Liver (tissue), 9 donors: Measurements from ENCODE around the gene RERE. TPM values are rescaled to one million over a fixed set of nuclear protein-coding genes. Genes with fewer than 3 reads are reported as not detected.

Experiments used
- DNase-seq: peaks from one replicate; pipeline ENCODE4 v3.0.0-alpha.2; 2017; ENCODE audit warnings: low spot score
- H3K27ac ChIP-seq, 2 donors: one replicate each; pipeline ENCODE4 v1.7.0; 2013; ENCODE audit warnings: inconsistent platforms in 2 of 2, low read length in 2 of 2, control low read depth in 1 of 2, low read depth in 1 of 2, mild to moderate bottlenecking in 1 of 2
- H3K27me3 ChIP-seq, 4 donors: one replicate each; pipeline versions ENCODE4 v1.6.1 to v1.7.0; 2013; ENCODE audit warnings: low read length in 3 of 4, inconsistent platforms in 1 of 4, mild to moderate bottlenecking in 1 of 4, moderate library complexity in 1 of 4; ENCODE audit not compliant: control insufficient read depth in 4 of 4, insufficient read depth in 4 of 4
- H3K36me3 ChIP-seq, 4 donors: one replicate each; pipeline versions ENCODE4 v1.6.1 to v1.7.0; 2013; ENCODE audit warnings: low read length in 3 of 4, mild to moderate bottlenecking in 3 of 4, low read depth in 1 of 4, moderate library complexity in 1 of 4; ENCODE audit not compliant: control insufficient read depth in 4 of 4, insufficient read depth in 3 of 4
- H3K4me1 ChIP-seq, 4 donors: one replicate each; pipeline versions ENCODE4 v1.6.1 to v1.7.0; 2013; ENCODE audit warnings: low read length in 3 of 4, mild to moderate bottlenecking in 3 of 4, moderate library complexity in 1 of 4; ENCODE audit not compliant: control insufficient read depth in 4 of 4, insufficient read depth in 4 of 4
- H3K4me3 ChIP-seq, 3 donors: one replicate each; pipeline versions ENCODE4 v1.6.1 to v1.7.0; 2013; ENCODE audit warnings: low read length in 3 of 3, control low read depth in 1 of 3, low read depth in 1 of 3, mild to moderate bottlenecking in 1 of 3
- H3K9ac ChIP-seq, 2 donors: one replicate each; pipeline ENCODE4 v1.7.0; 2013; ENCODE audit warnings: low read length in 2 of 2, mild to moderate bottlenecking in 2 of 2, moderate library complexity in 2 of 2, control low read depth in 1 of 2, low read depth in 1 of 2
- H3K9me3 ChIP-seq, 4 donors: one replicate each; pipeline versions ENCODE4 v1.6.1 to v1.7.0; 2013; ENCODE audit warnings: low read length in 3 of 4; ENCODE audit not compliant: control insufficient read depth in 4 of 4
- EGR1 ChIP-seq, 2 donors: IDR thresholded peaks; 2 replicates each; pipeline ENCODE4 v1.6.1; 2016 to 2018; ENCODE audit warnings: antibody characterized with exemption in 2 of 2, low read depth in 2 of 2
- FOXA1 ChIP-seq: IDR thresholded peaks from 2 replicates; pipeline ENCODE4 v1.6.1; 2016; ENCODE audit warnings: antibody characterized with exemption
- FOXA2 ChIP-seq: IDR thresholded peaks from 2 replicates; pipeline ENCODE4 v1.6.1; 2016; ENCODE audit warnings: antibody characterized with exemption
- GABPA ChIP-seq, 2 donors: IDR thresholded peaks in 1 of 2; conservative IDR thresholded peaks in 1 of 2; 2 replicates each; pipeline ENCODE4 v1.6.1; 2016; ENCODE audit warnings: antibody characterized with exemption in 2 of 2, mild to moderate bottlenecking in 1 of 2, moderate library complexity in 1 of 2
- HNF4A ChIP-seq, 2 donors: conservative IDR thresholded peaks; 2 replicates each; pipeline ENCODE4 v1.6.1; 2016; ENCODE audit warnings: antibody characterized with exemption in 2 of 2, mild to moderate bottlenecking in 2 of 2
- HNF4G ChIP-seq: IDR thresholded peaks from 2 replicates; pipeline ENCODE4 v1.6.1; 2016; ENCODE audit warnings: antibody characterized with exemption
- JUND ChIP-seq, 2 donors: IDR thresholded peaks; 2 replicates each; pipeline ENCODE4 v1.6.1; 2016; ENCODE audit warnings: antibody characterized with exemption in 2 of 2
- NR2F2 ChIP-seq: IDR thresholded peaks from 2 replicates; pipeline ENCODE4 v1.6.1; 2016; ENCODE audit warnings: antibody characterized with exemption
- RAD21 ChIP-seq, 2 donors: IDR thresholded peaks; 2 replicates each; pipeline ENCODE4 v1.6.1; 2016; ENCODE audit warnings: antibody characterized with exemption in 2 of 2, mild to moderate bottlenecking in 2 of 2
- REST ChIP-seq: IDR thresholded peaks from 2 replicates; pipeline ENCODE4 v1.6.1; 2016; ENCODE audit warnings: antibody characterized with exemption, mild to moderate bottlenecking
- RXRA ChIP-seq, 2 donors: IDR thresholded peaks; 2 replicates each; pipeline ENCODE4 v1.6.1; 2017 to 2018; ENCODE audit warnings: antibody characterized with exemption in 2 of 2, mild to moderate bottlenecking in 1 of 2
- SP1 ChIP-seq: IDR thresholded peaks from 2 replicates; pipeline ENCODE4 v1.6.1; 2018; ENCODE audit warnings: antibody characterized with exemption, mild to moderate bottlenecking
- TAF1 ChIP-seq: conservative IDR thresholded peaks from 2 replicates; pipeline ENCODE4 v1.6.1; 2016; ENCODE audit warnings: antibody characterized with exemption, mild to moderate bottlenecking
- YY1 ChIP-seq: IDR thresholded peaks from 2 replicates; pipeline ENCODE4 v1.6.1; 2016; ENCODE audit warnings: antibody characterized with exemption, mild to moderate bottlenecking
- ZBTB33 ChIP-seq: IDR thresholded peaks from 2 replicates; pipeline ENCODE4 v1.6.1; 2016; ENCODE audit warnings: antibody characterized with exemption
- WGBS: extraction: QIAGEN DNeasy Blood & Tissue Kit; methylation state at CpG from one replicate; pipeline ENCODE4 v1.1.7; 2013; 5-methylcytosine and 5-hydroxymethylcytosine counted together
- polyA plus RNA-seq, 2 donors: library from polyadenylated mRNA; stranded (reverse) in 1 of 2; unstranded in 1 of 2; fragments of 200-250 nt in 1 of 2; fragments of >200 nt in 1 of 2; fragmentation: Nextera tagmentation in 1 of 2; extraction: Ambion mirVana in 1 of 2; gene quantifications; one replicate each; pipeline versions ENCODE4 v1.2.1 to v1.2.3, GENCODE V29; 2013 to 2015
- total RNA-seq, 2 donors: library from RNA; depleted of rRNA; stranded (reverse); fragments of >200 nt; gene quantifications; one replicate each; pipeline ENCODE4 v1.2.3, GENCODE V29; 2014
- TF ChIP-seq, protein P1 (sequence below): IDR thresholded peaks from 2 replicates; pipeline ENCODE4 v1.6.1; 2016; ENCODE audit warnings: antibody characterized with exemption
- TF ChIP-seq, protein P2 (sequence below): fragments of 150-350 bp; IDR thresholded peaks from 2 replicates; pipeline ENCODE4 v1.5.1; 2017; ENCODE audit warnings: improper control_type of control experiment, low read depth, low read length; ENCODE audit not compliant: missing input control
- TF ChIP-seq, protein P3 (sequence below): IDR thresholded peaks from 2 replicates; pipeline ENCODE4 v1.6.1; 2016; ENCODE audit warnings: antibody characterized with exemption
- donor health status: healthy.
- donor health status: healthy.
- donor health status: healthy.
- donor health status: healthy.
- donor health status: healthy.

RERE gene
- total and polyA plus RNA-seq, 4 donors: 9.8 to 49.1 (median 24.8) TPM

- TF ChIP-seq GABPA (IDR thresholded peaks at IDR 0.05 in 1 of 2, conservative IDR thresholded peaks at IDR 0.05 in 1 of 2) (peak in 1 of 2 donors; percentile 4), EGR1 (IDR thresholded peaks at IDR 0.05; ENCODE audit: low read depth in 2 of 2) (no peak), RAD21 (IDR thresholded peaks at IDR 0.05) (no peak), YY1 (no peak), JUND (IDR thresholded peaks at IDR 0.05) (no peak), ZBTB33 (no peak), HNF4A (conservative IDR thresholded peaks at IDR 0.05) (peak in 1 of 2 donors; percentile 9), REST (no peak), FOXA1 (no peak), SP1 (peak; percentile 25), FOXA2 (no peak), TAF1 (no peak), HNF4G (no peak), NR2F2 (no peak), RXRA (IDR thresholded peaks at IDR 0.05) (no peak)
- TF ChIP-seq, protein P1, sequence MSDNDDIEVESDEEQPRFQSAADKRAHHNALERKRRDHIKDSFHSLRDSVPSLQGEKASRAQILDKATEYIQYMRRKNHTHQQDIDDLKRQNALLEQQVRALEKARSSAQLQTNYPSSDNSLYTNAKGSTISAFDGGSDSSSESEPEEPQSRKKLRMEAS: no peak
- TF ChIP-seq, protein P2, sequence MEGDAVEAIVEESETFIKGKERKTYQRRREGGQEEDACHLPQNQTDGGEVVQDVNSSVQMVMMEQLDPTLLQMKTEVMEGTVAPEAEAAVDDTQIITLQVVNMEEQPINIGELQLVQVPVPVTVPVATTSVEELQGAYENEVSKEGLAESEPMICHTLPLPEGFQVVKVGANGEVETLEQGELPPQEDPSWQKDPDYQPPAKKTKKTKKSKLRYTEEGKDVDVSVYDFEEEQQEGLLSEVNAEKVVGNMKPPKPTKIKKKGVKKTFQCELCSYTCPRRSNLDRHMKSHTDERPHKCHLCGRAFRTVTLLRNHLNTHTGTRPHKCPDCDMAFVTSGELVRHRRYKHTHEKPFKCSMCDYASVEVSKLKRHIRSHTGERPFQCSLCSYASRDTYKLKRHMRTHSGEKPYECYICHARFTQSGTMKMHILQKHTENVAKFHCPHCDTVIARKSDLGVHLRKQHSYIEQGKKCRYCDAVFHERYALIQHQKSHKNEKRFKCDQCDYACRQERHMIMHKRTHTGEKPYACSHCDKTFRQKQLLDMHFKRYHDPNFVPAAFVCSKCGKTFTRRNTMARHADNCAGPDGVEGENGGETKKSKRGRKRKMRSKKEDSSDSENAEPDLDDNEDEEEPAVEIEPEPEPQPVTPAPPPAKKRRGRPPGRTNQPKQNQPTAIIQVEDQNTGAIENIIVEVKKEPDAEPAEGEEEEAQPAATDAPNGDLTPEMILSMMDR: no peak
- TF ChIP-seq, protein P3, sequence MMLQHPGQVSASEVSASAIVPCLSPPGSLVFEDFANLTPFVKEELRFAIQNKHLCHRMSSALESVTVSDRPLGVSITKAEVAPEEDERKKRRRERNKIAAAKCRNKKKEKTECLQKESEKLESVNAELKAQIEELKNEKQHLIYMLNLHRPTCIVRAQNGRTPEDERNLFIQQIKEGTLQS: no peak
- peaks cover 1 to 37% (median 26%) of the 10 kb centered on the region in 4 donors for H3K4me1 ChIP-seq
- H3K9me3 ChIP-seq: no peaks in the 10 kb centered on the region
- no peaks in the 10 kb centered on the region for H3K36me3 ChIP-seq
- 46% methylated on average over 9 of the region's 9 CpGs for WGBS
- peak overlapping the region in 1 of 3 donors; percentile 98 for H3K4me3 ChIP-seq
- H3K9ac ChIP-seq: peak overlapping the region; percentile 45 to 56
- DNase-seq: no peak
- H3K27ac ChIP-seq: peak overlapping the region; percentile 86 to 91
- H3K27me3 ChIP-seq: no peaks in the 10 kb centered on the region
Measured at GRCh38 chr1:8424539-8425116, 392.8 kb downstream of the RERE start.
